Measurements from ENCODE around the gene KCNK10.

The KCNK10 gene

GRCh38 chr14:88323086-88323522 is at the start of gene KCNK10:
Gene KCNK10 (minus strand): TSS chr14:88323269. CDS start chr14:88322798, 471 bp downstream.
- DNase-seq: no peak

GRCh38 chr14:88369496-88369895 is 46.4 kb upstream of the KCNK10 start:
- no peak for DNase-seq

- no peak for DNase-seq
Measured at GRCh38 chr14:88364710-88365413, 41.8 kb upstream of the KCNK10 start.

GRCh38 chr14:88363644-88364043 is 40.6 kb upstream of the KCNK10 start:
- DNase-seq: no peak

DNA sequence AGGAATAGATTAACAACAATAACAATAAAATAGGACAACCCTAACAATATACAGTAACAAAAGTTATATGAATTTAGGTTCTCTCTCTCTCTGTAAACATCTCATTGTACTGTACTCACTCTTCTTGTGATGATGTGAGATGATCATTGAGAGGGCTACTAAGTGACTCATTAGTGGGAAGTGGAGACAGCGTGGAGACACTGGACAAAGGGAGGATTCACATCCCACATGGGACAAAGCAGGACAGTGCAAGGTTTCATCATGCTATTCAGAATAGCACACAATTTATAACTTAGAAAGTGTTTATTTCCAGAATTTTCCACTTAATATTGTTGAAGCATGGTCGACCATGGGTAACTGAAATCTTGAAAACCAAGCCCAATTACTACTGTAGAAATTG is 36.4 kb upstream of the KCNK10 start:
- no peak for DNase-seq

GRCh38 chr14:88354358-88354757 is 31.3 kb upstream of the KCNK10 start:
- no peak for DNase-seq

DNA sequence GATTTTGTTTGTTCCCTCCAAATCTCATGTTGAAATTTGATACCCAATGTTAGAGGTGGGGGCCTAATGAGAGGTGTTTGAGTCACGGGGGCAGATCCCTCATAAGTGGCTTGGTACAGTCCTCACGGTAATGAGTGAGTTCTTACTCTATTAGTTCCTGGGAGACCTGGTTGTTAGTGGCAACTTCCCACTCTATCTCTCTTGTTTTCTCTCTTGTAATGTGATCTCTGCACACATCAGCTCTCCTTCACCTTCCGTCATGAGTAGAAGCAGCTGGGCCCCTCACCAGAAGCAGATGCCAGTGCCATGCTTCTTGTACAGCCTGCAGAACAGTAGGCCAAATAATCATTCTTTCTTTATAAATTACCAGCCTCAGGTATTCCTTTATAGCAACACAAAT is 29.6 kb upstream of the KCNK10 start:
- no peak for DNase-seq

DNA sequence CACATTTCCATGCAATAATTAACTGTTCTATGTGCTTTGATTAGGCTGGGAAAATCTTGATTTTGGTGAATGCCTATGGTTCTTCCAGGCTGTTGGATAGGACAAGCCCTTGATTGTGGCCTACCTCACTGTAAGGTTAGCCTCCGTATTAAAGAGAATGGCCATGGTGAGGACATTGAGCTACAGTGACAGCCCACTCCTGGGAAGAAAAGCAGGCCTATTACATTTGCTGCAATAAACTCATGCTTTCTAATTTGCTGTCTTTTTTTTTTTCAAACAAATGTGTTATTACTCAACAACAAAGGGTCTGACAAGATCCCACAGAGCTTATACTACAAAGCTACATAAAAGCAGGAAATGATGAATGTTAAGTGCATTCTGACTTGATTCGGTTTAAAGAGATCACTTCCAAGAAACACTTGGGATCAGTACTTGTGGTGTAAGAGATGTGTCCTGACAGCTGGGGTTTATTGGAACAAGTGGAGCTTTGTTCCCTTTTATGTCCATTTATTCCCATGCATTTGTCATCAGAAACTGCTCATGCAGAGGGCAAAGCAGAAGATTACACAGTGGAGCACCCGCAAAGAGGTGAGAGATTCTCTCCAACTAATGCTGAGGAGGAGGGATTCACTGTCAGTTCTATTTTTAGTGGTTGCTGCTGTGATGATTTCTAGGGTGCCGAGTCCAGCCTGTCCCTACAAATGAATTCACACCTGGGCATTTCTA is 29.1 kb upstream of the KCNK10 start:
- no peak for DNase-seq

- no peak for DNase-seq
Measured at GRCh38 chr14:88348546-88348945, 25.5 kb upstream of the KCNK10 start.

DNA sequence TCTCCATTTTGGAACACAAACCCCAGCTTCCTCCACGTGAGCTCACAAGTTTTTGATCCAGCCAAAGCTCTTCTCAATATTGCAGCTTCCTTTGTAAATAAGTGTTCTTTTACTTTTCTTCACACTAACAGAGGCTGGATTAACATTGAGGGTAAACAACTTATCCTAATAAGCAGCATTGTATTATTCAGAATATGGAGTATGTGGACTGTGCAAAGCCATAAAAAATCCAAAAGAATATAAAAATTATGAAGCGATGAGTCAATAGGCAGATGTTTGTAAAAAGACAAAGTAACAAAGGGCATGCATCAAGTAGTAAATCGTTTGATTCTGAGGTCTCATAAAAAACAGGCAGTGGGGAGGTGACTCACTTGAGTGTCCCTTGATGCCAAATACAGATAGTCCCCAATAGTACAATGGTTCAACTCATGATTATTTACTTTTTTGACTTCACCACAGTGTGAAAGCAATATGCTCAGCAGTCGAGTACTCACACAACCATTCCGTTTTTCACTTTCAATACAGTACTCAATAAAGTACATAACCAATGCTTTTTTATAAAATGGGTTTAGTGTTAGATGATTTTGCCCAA is 23.1 kb upstream of the KCNK10 start:
- DNase-seq: no peak

- no peak for DNase-seq
Measured at GRCh38 chr14:88342980-88343379, 19.9 kb upstream of the KCNK10 start.

- no peak for DNase-seq
Measured at GRCh38 chr14:88340357-88340756, 17.3 kb upstream of the KCNK10 start.

DNA sequence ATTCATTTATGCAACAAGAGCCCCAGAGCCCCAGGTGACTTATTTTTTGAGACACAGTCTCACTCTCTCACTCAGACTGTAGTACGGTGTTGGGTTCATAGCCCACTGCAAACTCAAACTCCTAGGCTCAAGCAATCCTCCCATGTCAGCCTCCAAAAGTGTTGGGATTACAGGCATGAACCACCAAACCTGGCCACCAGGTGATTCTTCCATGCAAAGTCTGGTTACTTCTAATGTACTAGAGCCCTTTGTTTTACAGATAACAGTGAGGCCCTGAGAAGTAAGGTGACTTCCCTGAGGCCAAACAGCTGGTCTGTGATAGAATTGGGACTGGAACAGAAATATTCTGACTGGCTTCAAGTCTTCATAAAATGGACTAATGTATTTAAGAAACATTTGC is 10.0 kb upstream of the KCNK10 start:
- no peak for DNase-seq

DNA sequence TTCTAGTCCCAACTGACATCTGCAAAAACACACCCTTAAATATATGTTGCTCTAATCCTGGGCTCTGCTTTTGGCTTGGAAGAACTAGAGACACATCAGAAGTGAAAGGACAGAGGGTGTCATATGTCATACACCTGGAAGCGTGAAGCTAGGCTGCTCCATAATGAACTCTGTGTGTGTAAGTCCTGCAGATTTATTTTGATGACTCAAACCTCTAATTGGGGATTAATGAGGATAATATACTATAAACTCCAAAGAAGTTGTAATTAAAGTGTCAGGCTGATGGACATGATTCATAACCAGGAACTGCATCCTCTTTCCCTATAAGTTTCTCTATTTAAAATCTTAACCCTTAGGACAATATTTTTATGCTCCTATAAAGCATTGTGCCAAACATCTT is 4.4 kb upstream of the KCNK10 start:
- no peak for DNase-seq

GRCh38 chr14:88326352-88327103 is 3.5 kb upstream of the KCNK10 start:
- DNase-seq: no peak

DNA sequence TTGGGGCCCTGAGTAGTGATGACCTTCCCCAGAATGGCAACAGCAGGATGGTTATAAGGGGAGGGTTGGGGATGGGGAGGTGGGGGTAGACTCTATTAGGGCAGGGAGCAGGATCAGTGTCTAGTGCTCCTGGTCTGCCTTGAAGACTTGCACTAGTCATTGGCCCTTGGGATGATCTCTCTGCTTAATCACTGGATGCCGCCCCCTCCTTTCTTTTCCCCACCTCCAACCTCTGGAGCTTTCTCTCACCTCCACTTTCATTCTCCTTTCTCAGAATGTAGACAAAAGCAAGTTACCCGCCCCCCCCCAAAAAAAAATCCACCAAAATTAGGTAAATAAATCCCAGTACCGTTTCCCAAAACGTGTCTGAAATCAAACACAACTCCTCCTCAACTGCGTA is 2.8 kb upstream of the KCNK10 start:
- DNase-seq: no peak

DNA sequence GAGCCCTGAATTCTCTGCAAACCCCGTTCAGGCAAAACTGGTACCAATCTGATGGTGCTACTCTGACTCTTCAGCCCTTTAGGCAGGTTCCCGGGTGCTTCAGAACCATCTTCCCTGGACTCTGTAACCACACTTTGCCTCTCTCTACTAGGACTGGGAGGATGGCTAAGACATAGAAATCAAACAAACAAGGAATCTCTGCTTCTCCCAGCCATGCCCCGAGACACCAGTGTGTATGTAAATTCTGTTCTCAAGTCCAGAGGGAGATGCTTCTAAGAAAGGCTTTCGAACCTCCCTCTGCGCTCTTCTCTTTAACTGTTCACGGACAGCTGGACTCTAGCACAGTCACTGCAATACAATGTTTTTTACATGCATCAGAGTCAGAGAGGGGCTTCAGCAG is 1.9 kb upstream of the KCNK10 start:
- DNase-seq: no peak

DNA sequence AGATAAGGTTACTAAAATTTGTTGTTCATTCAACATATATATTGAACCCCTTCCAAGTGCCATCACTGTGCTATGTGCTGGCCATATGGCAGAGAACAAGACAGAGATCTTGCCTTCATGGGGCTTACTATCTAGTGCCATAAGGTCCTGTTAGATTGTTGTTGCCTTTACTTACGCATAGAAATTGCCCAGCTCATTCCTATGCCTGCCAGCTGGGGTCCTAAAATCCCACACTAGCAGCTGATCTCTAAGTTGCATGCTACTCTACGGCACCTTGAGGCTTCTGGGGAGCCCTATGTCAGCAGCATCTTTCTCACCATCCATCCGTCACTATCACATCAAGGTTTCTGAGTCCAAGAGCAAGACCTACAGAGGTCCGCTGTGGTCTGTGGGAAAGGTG is 1.4 kb upstream of the KCNK10 start:
- no peak for DNase-seq

DNA sequence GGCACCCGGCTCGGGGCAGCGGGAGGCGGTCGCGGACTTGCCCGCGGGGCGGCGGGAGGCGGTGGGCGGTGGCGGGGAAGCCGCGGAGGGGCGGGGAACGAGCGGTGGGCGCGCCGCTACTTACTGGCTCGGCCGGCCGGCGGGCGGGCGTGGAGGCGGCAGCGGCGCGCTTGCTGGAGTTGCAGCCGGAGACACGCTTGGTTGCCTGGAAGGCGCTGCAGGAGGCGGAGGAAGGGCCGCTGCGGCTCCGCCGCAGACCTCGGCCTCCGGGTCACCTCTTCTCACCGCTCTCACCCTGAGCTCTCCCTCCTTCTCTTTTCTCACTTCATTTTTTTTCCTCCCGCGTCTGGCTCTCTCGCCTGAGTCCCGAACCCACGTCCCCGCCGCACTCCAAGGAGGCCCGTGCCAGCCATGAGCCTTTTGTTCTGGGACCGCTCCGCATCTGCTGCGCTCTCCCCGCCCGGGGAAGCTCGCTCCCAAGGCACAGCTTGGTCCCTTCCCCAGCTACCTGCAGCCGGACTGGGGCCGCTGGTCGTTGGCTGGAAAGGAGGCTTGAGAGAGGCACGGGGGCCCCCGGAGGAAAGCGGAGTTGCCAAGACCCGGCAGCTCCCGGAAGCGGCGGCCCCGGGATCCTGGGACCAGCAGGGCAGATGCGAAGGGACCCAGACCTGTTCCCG is 592 bp upstream of the KCNK10 start:
- no peak for DNase-seq

DNA sequence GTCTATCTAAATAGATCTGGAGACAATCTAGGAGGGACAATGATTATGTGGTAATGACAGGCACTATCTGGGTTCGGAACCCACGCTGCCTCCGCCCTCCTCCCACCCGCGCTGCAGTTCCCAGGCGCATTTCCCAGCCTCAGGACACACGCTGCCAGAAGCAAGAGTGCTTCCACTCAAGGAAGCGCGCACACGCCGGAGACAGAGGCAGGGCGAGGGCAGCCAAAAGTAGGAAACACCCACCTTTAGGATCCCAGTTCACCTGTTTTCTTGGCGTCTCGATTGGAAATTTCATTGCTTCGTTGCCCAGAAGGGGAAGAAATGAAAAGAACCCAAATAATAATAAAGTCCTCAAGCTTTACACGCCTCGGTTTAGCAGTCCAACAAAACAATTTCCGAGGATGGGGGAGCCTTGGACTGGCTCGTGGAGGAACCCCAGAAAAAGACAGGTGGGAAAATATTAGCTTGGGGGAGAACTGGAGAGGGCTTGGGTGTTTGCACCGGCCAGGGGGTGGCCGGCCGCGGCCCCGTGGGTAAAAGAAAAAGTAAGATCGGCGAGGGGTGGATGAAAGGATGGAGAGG is 474 bp downstream of the KCNK10 start:
- no peak for DNase-seq

- DNase-seq: no peak
Measured at GRCh38 chr14:88321692-88322503, 1.2 kb downstream of the KCNK10 start.

- no peak for DNase-seq
Measured at GRCh38 chr14:88318406-88318805, 4.7 kb downstream of the KCNK10 start.
